ENCODE data around the gene SLC2A13.

GRCh38 chr12:40012711-40013110 is 93.2 kb downstream of the SLC2A13 start:
- no peak for TF ChIP-seq CTCF (conservative IDR thresholded peaks at IDR 0.05)
- TF ChIP-seq EZH2 (IDR thresholded peaks at IDR 0.05; ENCODE audit: low read depth) = no peak
